NOMO-1 treated with DMSO at 0.1 percent for 48 hours (cell line): Measurements from ENCODE around the gene NYAP1.
"Not testable (repeated sequence)": the region's sequence is repeated elsewhere in the genome, so short reads cannot be mapped to it uniquely, and the experiment has no call there.

Experiments used
- DNase-seq: peaks from one replicate; lab custom pipeline; 2025; ENCODE audit not compliant: unreplicated experiment; lab: John Stamatoyannopoulos, UW

NYAP1 gene

GRCh38 chr7:100483722-100484672 is at the start of gene NYAP1:
NYAP1 (plus strand) TSS chr7:100483927; CDS start chr7:100485312, 1,385 bp downstream.
- no peak for DNase-seq

DNA sequence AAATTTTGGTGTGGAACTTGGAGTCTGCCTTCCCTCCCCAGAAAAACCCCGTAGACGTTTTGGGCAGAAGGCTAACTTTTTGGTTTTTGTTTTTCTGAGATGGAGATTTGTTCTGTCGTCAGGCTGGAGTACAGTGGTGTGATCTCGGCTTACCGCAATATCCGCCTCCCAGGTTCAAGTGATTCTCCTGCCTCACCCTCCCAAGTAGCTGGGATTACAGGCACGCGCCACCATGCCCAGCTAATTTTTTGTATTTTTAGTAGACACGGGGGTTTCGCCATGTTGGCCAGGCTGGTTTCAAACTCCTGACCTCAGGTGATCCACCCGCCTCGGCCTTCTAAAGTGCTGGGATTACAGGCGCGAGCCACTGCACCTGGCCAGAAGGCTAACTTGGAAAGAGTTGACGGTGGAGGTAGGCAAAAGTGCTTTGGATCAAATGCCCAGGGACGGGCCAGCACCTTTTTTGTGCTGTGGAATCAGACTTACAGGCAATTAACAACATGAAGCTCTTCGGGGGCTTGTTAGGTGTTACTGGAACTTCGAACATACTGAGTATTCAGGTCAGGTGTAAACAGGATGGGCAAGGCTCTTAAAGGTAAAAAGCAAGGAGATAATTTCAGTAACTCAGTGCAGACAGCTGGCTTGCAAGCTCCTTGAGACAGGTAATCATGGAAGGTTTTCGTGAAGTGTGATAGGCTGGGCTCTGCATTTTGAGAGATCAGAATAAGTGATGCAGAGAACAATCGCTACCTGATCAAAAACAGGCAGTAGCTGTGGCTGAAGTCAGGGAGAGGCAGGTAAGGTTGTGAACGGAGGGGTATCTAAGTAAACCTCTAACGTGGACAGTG is 49.2 kb upstream of the NYAP1 start:
- DNase-seq = no peak

- peak; percentile 36 for DNase-seq
These were observed 48.1 kb upstream of the NYAP1 start for GRCh38 chr7:100435401-100436304.

DNA sequence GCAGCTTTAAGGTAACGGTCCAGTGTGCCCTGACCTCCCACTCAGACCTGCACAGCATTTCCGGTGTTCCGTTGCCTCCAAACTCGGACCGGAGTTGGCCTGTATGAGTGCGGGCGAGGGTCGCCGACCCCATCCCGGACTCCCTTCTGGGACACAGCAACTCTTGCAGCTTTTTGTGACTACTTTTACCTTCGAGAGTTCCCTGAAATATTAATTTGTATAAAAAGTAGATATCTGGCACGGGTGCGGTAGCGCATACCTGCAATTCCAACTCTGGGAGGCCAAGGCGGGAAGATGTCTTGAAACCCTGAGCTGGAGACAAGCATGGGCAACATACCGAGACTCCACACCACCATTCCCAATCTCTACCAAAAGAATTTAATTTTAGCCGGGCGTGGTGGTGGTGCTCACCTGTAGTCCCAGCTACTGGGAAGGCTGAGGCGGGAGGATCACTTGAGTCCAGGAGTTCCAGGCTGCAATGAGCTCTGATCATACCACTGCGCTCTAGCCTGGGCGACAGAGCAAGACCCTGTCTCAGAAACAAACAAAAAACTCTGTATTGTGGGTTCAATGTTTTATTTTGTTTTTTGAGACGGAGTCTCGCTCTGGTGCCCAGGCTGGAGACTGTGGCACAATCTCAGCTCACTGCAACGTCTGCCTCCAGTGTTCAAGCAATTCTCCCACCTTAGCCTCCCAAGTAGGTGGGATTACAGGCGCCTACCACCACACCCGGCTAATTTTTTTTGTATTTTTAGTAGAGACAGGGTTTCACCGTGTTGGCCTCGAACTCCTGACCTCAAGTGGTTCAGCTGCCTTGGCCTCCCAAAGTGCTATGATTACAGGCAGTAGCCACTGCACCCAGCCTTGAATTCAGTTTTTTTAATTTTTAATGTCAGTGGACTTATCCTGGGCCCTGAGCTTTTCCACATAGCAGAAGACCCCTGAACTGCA is 46.3 kb upstream of the NYAP1 start:
- DNase-seq = no peak

DNA sequence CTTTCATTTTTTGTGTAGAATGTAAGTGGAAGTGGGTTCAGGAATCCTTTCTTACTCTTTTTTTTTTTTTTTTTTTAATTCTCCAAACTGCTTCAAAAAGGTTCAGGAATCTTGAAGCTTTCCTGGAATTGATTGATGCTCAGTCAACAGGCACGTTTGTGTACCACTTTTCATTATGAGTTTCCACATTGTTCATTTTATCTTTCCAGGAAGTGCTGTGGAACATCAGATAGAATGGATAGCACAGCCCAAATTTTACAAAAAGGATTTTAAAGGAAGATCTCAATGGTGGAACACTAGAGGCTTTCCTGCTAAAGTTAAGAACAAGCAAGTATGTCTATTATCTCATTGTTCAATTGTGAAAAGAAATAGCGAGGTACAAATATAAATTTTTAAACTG is 45.6 kb upstream of the NYAP1 start:
- DNase-seq = no peak

DNA sequence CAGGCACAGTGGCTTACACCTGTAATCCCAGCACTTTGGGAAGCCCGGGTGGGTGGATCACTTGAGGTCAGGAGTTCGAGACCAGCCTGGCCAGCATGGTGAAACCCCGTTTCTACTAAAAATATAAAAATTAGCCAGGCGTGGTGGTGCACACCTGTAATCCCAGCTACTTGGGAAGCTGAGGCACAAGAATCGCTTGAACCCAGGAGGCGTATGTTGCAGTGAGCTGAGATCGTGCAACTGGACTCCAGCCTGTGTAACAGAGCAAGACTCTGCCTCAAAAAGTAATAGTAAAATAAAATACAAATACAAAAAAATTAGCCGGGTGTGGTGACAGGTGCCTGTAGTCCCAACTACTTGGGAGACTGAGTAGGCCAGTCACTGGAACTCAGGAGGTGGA is 45.0 kb upstream of the NYAP1 start:
- not testable (repeated sequence) for DNase-seq

DNA sequence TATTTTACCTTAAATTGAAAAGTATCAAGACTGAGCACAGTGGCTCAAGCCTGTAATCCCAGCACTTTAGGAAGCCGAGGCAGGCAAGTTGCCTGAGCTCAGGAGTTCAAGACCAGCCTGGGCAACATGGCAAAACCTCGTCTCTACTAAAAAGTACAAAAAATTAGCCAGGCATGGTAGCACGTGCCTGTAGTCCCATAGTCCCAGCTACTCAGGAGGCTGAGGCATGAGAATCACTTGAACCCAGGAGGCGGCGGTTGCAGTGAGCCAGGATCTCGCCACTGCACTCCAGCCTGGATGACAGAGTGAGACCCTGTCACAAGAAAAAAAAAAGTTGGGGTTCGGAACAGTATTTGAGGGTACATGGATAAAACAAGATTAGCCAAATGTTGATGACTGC is 44.5 kb upstream of the NYAP1 start:
- DNase-seq = not testable (repeated sequence)

GRCh38 chr7:100441641-100442535 is 41.8 kb upstream of the NYAP1 start:
- DNase-seq = no peak

- DNase-seq = no peak
These were observed 40.5 kb upstream of the NYAP1 start for GRCh38 chr7:100443096-100443840.

GRCh38 chr7:100444311-100445278 is 39.1 kb upstream of the NYAP1 start:
- peak; percentile 27 for DNase-seq

DNA sequence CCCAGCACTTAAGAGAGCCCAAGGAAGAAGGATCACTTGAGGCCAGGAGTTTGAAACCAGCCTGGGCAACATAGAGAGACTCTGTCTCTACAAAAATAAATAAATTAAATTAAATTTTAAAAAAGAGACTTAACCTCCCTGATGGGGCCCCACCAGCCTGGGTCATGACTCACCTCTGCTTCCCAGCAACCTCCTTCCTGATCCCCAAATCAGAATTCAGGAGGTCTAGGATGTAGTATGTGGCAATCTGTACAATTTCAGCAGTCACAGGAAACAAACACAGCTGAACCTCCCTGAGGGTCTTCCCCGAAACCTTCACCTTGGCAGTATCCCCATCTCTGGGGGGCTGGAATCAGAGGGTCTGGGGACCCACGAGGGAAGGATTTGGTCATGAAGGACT is 37.7 kb upstream of the NYAP1 start:
- DNase-seq = no peak

- DNase-seq = not testable (repeated sequence)
These were observed 36.4 kb upstream of the NYAP1 start for GRCh38 chr7:100447363-100447762.

GRCh38 chr7:100449190-100449795 is 34.4 kb upstream of the NYAP1 start:
- DNase-seq = no peak

GRCh38 chr7:100452513-100452912 is 31.2 kb upstream of the NYAP1 start:
- DNase-seq = no peak

DNA sequence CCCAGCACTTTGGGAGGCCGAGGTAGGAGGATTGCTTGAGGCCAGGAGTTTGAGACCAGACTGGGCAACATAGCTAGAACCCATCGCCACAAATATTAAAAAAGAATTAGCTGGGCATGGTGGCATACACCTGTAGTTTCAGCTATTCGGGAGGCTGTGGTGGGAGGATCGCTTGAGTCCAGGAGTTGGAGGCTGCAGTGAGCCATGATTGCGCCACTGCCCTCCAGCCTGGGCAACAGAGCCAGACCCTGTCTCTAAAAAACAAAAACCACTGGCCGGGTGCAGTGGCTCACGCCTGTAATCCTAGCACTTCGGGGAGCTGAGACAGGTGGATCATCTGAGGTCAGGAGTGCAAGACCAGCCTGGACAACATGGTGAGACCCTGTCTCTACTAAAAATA is 29.9 kb upstream of the NYAP1 start:
- DNase-seq = not testable (repeated sequence)

DNA sequence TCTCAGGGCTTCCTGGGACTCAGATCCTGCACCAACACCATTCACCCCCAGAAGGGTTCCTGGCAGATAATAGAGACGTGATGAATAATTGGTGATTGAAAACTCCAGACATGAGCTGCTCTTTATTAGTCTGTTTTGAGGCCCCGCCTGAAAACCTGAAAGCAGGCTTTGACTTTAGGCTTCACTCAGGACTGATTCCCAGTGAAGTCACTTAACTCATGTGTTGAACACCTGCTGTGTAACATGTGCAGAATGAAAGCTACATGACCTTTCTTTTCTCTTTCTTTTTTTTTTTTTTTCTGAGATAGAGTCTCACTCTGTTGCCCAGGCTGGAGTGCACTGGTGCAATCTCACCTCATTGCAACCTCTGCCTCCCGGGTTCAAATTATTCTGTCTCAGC is 28.5 kb upstream of the NYAP1 start:
- no peak for DNase-seq
